Mucosa of descending colon (tissue), 3 donors: ENCODE data around the gene CACYBP. TPM values are rescaled to one million over a fixed set of nuclear protein-coding genes. Genes with fewer than 3 reads are reported as not detected.

Source experiments
- ATAC-seq: fragments of 200-7000 bp; cut with Tn5 transposase; one replicate; pipeline ENCODE4 v1.9.1; 2020; ENCODE audit warnings: mild to moderate bottlenecking, moderate library complexity
- DNase-seq, 3 donors: peaks; one replicate each; pipeline ENCODE4 v3.0.0-alpha.2; 2020
- H3K36me3 ChIP-seq: fragments of 200-600 bp; one replicate; pipeline ENCODE4 v1.8.0; 2021; ENCODE audit warnings: low read depth, mild to moderate bottlenecking
- H3K4me1 ChIP-seq: fragments of 200-600 bp; one replicate; pipeline ENCODE4 v1.8.0; 2021; ENCODE audit warnings: low read depth, mild to moderate bottlenecking
- H3K4me3 ChIP-seq: fragments of 200-600 bp; one replicate; pipeline ENCODE4 v1.8.0; 2021; ENCODE audit warnings: mild to moderate bottlenecking
- H3K9me3 ChIP-seq: fragments of 200-600 bp; one replicate; pipeline ENCODE4 v1.8.0; 2021; ENCODE audit warnings: mild to moderate bottlenecking
- intact Hi-C, 2 donors: fragments of 100-400 bp; cut with DNase I in 1 of 2; cut with micrococcal nuclease in 1 of 2; formaldehyde crosslinking; loops; one replicate each; pipeline versions ENCODE4 v1.11.0 to v1.11.1; 2022; cut with DNase I, micrococcal nuclease
- total RNA-seq, 3 donors: library from RNA; stranded (reverse); fragmentation: NEBNext Ultra II Directional in 2 of 3; extraction: Animal tissue kit (Norgen Biotek cat#: 25700) in 2 of 3; gene quantifications; one replicate each; pipeline versions ENCODE4 v1.2.1 to v1.2.4, GENCODE V29; 2021 to 2023
- TF ChIP-seq, protein P1 (sequence below): fragments of 200-600 bp; IDR thresholded peaks from one replicate; pipeline ENCODE4 v1.8.0; 2022; ENCODE audit warnings: antibody characterized with exemption, mild to moderate bottlenecking
- donor health status: DM: no; HTN: no; CAD: no; lungs with moderate emphysema.
- donor health status: DM: no; HTN: no; CAD: no.
- donor health status: DM: no; HTN: yes; CAD: no.

Gene CACYBP
- total RNA-seq, 3 donors from 2014 or later = 43.6 to 103 (median 67.9) TPM

DNA sequence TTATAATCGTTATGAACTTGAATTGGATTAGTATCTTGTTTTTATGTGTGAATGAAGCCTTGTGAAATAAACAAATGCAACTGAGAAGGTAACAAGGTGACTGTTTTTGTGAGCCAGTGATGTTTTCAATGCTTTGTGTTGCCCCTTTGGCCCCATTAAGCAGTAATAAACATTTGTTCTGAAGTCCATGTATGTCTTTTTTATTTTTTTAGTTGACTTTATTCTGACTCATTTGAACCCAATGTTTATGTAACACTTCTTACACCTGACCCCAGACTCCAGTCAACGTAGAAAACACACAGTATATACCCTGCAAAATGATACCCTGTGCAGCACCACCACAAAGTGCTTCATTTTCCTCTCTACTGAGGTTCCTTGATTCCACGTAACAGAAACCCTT lies 4.6 kb upstream of the CACYBP start:
- ATAC-seq (no peak), DNase-seq (no peak)
- Histone ChIP-seq H3K36me3 (no peaks in the 10 kb centered on the region), H3K4me1 (peaks cover 13% of the 10 kb centered on the region), H3K9me3 (no peaks in the 10 kb centered on the region), H3K4me3 (no peak overlapping the region)
- TF ChIP-seq, protein P1, sequence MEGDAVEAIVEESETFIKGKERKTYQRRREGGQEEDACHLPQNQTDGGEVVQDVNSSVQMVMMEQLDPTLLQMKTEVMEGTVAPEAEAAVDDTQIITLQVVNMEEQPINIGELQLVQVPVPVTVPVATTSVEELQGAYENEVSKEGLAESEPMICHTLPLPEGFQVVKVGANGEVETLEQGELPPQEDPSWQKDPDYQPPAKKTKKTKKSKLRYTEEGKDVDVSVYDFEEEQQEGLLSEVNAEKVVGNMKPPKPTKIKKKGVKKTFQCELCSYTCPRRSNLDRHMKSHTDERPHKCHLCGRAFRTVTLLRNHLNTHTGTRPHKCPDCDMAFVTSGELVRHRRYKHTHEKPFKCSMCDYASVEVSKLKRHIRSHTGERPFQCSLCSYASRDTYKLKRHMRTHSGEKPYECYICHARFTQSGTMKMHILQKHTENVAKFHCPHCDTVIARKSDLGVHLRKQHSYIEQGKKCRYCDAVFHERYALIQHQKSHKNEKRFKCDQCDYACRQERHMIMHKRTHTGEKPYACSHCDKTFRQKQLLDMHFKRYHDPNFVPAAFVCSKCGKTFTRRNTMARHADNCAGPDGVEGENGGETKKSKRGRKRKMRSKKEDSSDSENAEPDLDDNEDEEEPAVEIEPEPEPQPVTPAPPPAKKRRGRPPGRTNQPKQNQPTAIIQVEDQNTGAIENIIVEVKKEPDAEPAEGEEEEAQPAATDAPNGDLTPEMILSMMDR = no peak
- intact Hi-C loops = loop anchor here in 1 of 2 donors (10.0 kb wide), 1 partner anchor 220 kb away; no protein-coding TSS in a partner anchor

DNA sequence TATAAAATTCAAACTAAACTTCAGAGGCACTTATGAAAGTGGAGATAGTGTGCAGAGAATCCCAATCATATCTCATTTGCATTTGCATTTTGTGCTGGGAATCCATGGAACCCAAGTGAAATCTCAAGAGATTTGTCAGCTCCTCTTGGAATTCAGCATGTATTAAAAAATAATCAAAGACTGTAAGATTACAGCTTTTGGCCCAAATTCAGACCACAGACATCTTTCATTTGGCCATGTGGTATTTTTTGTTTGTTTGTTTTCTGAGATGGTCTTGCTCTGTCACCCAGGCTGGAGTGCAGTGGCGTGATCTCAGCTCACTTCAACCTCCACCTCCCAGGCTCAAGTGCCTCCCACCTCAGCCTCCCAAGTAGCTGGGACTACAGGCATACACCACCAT lies 3.8 kb upstream of the CACYBP start:
- H3K4me3 ChIP-seq = no peak overlapping the region
- no peaks in the 10 kb centered on the region for H3K36me3 ChIP-seq
- ATAC-seq = no peak
- peaks cover 13% of the 10 kb centered on the region for H3K4me1 ChIP-seq
- intact Hi-C loops = loop anchor here in 1 of 2 donors (10.0 kb wide), 1 partner anchor 221 kb away; no protein-coding TSS in a partner anchor
- DNase-seq = no peak
- TF ChIP-seq, protein P1 = no peak
- no peaks in the 10 kb centered on the region for H3K9me3 ChIP-seq

DNA sequence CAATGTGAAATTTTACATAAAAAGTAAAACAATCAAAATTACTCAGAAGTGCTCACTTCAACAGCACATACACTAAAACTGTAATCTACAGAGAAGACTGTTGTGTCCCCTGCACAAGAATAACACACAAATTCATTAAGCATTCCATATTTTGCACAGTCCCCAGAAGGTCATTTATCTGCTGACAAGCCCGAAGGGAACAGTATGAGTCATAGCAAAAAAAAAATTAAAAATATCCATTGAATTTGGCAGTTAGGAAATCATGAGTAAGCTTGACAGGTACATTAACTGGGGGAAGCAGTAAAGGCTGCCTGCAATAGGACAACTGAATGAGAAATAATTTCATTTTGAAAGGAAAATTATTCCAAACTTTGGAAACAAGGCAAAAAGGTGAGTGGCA lies 3.3 kb upstream of the CACYBP start:
- TF ChIP-seq, protein P1 = no peak

DNA sequence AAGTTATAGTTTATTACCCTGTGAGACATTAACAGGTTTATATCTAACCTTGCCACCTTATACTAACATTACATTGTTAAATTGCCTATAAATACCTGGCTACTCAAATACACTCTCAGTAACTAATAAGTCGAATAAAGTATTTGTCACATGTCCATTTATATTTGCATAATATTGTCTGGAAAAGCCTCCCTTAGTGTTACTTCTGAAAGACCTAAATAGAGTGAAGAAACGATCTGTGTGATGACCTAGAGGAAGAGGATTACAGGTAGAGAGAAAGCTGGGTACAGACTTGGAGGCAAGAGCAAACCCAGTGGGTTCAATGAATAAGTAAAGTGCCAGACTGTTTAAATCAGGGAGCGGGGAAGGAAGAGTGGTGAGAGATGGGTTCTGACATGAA lies 2.7 kb upstream of the CACYBP start:
- Histone ChIP-seq H3K36me3 (no peaks in the 10 kb centered on the region), H3K4me3 (no peak overlapping the region), H3K9me3 (no peaks in the 10 kb centered on the region), H3K4me1 (peaks cover 23% of the 10 kb centered on the region)
- TF ChIP-seq, protein P1 = no peak
- ATAC-seq (no peak), DNase-seq (no peak)
- intact Hi-C loops = loop anchor here in 1 of 2 donors (10.0 kb wide), 1 partner anchor 222 kb away; no protein-coding TSS in a partner anchor

More for the DNA sequence above, 3.3 kb upstream of the CACYBP start:
- Histone ChIP-seq H3K4me3 (no peak overlapping the region), H3K36me3 (no peaks in the 10 kb centered on the region), H3K4me1 (peaks cover 19% of the 10 kb centered on the region), H3K9me3 (no peaks in the 10 kb centered on the region)
- ATAC-seq (no peak), DNase-seq (no peak)
- intact Hi-C loops = loop anchor here in 1 of 2 donors (10.0 kb wide), 1 partner anchor 222 kb away; no protein-coding TSS in a partner anchor

DNA sequence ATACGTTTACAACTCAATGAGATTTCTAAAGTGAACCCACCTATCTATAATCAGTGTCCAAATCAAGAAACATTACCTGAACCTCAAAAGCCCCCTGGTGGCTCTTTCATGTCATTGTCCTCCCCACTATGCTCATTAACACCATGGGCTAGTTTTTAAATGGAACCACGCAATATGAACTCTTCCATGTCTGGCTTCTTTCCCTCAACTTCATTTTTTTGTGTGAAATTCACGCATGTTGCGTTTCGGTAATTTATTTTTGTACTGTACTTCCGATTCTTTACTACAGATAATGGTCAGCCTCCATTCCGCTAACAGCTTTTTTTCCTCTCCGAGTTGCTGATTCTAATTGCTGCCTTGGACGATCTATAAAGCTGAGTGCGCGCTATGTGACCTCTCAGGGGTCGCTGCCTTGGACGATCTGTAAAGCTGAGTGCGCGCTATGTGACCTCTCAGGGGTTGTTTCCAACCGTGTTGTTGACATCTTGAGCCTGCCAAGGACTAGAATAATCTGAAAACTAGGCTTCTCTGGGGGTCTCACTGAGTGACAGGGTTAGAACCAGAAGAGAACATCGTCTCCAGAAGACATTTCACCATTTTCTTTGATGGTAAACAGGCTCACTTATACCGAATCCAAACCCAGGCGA lies 1.1 kb upstream of the CACYBP start:
- Histone ChIP-seq H3K36me3 (no peaks in the 10 kb centered on the region), H3K9me3 (no peaks in the 10 kb centered on the region), H3K4me3 (peak overlapping the region; percentile 92), H3K4me1 (peaks cover 28% of the 10 kb centered on the region)
- TF ChIP-seq, protein P1 = peak; percentile 55
- intact Hi-C loops = loop anchor here in 1 of 2 donors (10.0 kb wide), 1 partner anchor 224 kb away; no protein-coding TSS in a partner anchor
- peak; percentile 27 for ATAC-seq
- peak in 2 of 3 donors; percentile 55 to 64 for DNase-seq
